NCI-H2029 treated with DMSO at 0.1 percent for 48 hours (cell line): ENCODE results near the gene AMHR2.

ENCODE experiments used
- DNase-seq: peaks from one replicate; lab custom pipeline; 2025; lab: John Stamatoyannopoulos, UW

The AMHR2 gene

DNA sequence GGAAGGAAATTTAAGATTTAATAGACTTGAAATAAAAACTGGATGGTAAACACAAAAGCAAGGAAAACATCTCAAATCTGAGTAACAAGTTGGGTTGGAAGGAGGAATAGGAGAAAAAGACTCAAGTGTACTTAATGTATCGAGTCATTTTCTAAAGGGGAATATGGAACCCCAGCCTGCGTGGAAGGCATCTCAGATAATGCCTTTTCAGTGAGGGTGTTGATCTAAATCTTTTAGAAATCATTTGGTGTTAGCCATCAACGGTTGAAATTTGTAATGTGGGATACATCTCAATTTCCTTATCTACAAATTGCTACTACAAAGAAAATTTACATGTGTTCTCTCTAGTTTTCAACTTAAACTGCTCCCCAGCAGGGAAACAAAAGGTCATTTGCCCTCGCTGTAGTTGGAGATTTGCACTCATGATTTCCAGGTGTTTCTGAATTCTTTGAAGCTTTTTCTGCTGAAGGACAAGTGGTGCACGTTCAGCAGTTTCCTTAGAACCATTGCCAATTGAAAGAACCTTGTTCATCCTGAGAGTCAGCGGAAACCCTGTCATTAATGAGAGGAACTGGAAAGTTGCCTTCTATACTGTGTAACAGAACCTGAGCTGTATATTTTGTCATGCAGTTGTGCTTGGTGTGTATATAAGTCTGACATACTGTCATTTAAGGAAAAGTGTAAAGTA lies 30.4 kb downstream of the AMHR2 start:
- DNase-seq = no peak

DNA sequence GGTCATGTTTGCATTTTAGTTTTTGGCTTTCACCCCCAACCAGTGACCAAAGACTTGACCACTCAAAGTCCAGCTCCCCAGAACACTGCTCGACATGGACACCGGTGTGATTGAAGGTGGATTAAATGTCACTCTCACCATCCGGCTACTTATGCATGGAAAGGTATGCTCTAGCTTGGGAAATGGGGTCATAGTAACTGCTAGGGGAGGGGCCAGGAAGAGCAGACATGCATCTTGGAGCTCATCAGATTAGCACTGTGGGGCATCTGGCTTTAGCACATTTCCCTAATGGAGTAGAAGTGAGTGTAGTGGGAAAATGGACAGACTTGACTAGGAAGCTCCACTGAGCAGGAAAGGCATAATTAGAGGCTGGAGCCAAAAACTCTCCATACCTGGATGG lies 31.1 kb downstream of the AMHR2 start:
- DNase-seq = no peak

DNA sequence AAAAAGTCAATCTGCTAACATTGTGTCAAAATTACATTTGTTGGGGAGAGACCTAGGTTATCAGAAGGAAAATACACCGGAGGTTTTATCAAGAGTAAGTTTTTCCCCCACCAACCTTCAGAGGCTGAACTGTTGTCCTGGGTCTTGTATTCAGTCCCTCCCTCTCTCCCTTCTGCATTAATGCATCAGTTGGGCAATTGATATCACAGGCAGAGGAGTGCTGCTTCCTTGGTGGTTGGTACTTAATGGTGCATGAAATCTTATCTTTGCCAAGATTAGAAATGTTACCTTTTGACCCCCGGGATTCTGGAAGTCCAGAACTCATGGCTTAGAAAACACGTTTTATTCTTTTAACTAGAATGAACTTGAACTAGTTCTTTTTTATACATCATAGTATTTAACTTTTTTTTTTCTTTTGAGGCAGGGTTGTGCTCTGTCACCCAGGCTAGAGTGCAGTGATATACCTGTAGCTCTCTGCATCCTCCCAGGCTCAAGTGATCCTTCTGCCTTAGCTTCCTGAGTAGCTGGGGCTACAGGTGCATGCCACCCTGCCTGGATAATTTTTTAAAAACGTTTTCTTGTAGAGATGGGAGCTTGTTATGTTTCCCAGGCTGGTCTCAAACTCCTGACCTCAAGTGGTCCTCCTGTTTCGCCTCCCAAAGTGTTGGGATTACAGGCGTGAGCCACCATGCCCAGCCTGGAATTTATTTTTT lies 33.2 kb downstream of the AMHR2 start:
- no peak for DNase-seq

DNA sequence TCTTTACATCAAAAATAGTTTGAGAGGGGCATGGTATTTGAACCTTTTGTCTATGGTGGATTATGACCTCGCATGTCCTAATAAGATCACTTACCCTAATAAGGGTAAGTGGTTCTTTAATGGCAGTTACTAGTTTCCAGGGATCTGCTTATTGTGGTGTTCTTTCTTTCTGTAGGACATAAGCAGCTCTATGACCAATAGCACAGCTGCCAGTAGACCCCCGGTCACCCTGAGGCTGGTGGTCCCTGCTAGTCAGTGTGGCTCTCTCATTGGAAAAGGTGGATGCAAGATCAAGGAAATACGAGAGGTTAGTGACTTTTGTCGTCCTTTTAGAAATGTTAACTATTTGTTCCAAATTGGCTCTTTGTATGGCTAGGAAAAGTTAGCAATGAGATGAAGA lies 35.4 kb downstream of the AMHR2 start:
- DNase-seq = no peak

- no peak for DNase-seq
These were observed 37.4 kb downstream of the AMHR2 start for GRCh38 chr12:53461059-53461458.

GRCh38 chr12:53461591-53461990 lies 37.9 kb downstream of the AMHR2 start:
- no peak for DNase-seq

GRCh38 chr12:53462935-53463334 lies 39.3 kb downstream of the AMHR2 start:
- no peak for DNase-seq

DNA sequence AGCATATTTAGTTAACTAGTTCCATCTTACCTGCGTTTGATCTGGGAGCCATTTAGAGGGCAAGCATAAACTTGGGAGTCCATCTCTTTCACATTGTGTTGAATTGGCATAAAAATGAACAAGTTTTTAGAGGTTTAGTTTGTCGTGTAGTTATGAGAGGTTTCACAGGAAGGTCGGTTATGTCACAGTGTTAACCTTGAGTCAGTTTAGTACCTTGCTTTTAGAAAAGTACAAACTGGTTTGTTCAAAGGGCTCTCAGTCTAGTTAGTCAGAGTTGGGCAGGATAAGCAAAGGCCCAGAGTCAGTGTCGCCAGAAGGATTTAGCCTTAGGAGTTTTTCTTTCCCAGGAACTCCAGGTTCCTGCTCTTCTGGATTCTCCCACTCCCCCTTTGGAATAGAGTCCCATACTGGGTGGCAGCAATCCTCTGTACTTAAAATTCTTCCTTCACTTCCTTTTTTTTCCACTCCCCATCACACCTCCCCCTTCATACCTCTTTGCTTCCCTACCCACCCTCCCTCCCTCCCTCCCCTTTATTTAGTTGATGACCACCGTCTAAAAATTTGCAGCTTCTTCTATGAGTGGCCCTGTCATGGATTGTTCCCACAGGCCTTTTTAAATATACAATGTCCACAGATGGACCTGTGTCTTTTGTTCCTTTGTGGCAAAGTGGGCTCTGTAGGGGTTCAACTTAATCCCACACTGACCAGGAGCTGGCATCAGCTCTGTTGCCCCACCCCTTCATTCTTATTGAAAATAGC lies 40.3 kb downstream of the AMHR2 start:
- no peak for DNase-seq

GRCh38 chr12:53464685-53465418 lies 41.2 kb downstream of the AMHR2 start:
- DNase-seq = no peak

- no peak for DNase-seq
These were observed 42.0 kb downstream of the AMHR2 start for GRCh38 chr12:53465679-53466078.

DNA sequence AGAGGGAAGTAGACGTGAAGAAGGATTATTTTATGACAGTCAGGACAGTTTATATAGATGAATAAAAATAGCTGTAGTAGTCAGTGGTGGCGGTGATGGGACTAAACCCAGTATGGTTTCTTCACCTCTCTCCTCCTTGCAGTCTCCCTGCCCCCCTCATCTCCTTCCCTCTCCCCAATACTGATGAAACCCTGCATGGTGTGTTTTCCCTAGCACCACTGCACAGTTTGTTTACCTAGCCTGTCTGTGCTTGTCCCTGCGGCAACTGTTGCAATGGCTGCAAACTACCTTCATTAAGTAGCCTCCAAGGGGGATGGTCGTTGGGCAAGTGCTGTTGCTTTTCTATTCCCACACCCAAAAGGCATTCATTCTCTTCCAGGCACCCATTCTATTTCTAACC lies 43.0 kb downstream of the AMHR2 start:
- DNase-seq = no peak

DNA sequence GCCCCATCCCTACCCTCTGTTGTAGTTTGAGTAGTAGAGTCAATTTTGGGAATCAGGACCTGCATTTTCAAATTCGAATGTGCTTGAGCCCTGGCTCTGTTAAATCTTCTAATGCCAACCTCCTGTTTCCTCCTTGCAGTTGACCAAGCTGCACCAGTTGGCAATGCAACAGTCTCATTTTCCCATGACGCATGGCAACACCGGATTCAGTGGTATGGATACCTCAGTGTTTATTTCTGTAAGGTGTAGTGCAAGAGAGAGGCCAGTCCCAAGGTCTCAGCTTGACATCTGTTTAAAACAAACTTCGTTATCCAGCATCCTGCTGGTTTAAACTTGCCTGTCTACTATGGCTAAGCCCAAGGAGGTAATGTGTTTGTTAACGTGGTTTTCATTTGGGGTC lies 43.4 kb downstream of the AMHR2 start:
- no peak for DNase-seq

- no peak for DNase-seq
These were observed 44.2 kb downstream of the AMHR2 start for GRCh38 chr12:53467880-53468279.

GRCh38 chr12:53468282-53468681 lies 44.6 kb downstream of the AMHR2 start:
- no peak for DNase-seq

- DNase-seq = no peak
These were observed 48.5 kb downstream of the AMHR2 start for GRCh38 chr12:53472056-53472582.

- DNase-seq = no peak
These were observed 50.4 kb downstream of the AMHR2 start for GRCh38 chr12:53474077-53474476.

DNA sequence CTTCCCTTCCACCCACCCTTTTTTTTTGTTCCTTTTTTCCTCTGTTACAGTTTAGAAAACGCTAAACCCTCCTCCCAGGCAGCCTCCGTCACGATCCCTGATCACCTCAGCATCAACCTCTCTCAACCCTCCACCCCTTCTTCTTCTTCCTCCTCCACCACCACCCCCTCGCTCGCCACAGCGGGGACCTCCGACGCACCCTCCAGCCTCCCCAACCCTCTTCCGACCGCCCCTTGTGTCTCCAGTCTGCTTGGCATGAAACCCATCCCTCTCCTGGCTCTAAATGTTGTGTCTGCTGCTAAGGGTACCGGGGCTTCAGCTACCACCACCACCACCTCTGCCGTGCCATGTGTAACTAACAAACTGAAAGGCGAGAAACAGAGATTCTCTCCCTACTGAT lies 51.2 kb downstream of the AMHR2 start:
- DNase-seq = no peak

DNA sequence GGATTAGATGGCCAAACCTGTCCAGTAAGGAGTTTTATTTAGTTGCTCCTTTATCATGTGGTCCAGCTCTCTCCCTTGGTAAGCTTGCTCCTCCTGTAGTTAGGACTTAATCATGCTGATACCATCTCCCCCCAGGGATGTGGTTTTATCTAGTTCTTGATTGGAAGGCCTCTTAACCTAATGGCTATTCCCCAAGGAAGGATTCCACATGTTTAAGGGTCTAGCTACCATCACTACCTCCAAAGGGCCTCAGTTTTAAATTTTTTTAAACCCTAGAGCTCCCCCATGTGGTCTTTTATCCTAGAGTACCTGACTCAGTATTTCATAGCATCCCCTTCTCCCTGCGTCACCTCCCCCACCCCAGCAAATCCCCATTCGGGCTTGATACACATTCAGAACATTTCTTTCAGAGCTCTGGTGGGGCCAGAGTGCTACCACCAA lies 53.1 kb downstream of the AMHR2 start:
- DNase-seq = no peak

DNA sequence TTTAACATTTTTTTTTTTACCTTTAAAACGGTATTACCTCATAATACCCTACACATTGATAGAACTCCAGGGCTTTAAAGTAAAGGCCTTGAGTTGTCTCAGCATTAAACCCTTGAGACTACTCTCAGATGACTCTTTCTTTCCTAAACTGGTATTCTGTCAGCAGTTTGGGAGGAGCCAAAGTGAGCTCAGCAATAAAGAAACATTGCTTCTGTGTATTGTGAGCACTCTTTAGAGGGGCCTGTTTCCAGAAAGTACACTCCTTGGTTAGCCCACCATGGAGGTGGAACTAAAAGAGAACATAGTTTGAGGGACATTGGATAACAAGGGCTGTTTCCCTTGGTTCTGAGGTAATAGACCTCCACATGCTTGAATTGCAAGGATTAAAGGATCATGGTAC lies 55.2 kb downstream of the AMHR2 start:
- DNase-seq = no peak

GRCh38 chr12:53479331-53479730 lies 55.7 kb downstream of the AMHR2 start:
- no peak for DNase-seq

- DNase-seq = no peak
These were observed 57.1 kb downstream of the AMHR2 start for GRCh38 chr12:53480491-53481442.
